ENCODE measurements around the gene FUCA2. TPM values are rescaled to one million over a fixed set of nuclear protein-coding genes. Genes with fewer than 3 reads are reported as not detected.
A peak's percentile ranks its signal among the peaks of the same experiment; 100 is the strongest.

Gene FUCA2, protein sequence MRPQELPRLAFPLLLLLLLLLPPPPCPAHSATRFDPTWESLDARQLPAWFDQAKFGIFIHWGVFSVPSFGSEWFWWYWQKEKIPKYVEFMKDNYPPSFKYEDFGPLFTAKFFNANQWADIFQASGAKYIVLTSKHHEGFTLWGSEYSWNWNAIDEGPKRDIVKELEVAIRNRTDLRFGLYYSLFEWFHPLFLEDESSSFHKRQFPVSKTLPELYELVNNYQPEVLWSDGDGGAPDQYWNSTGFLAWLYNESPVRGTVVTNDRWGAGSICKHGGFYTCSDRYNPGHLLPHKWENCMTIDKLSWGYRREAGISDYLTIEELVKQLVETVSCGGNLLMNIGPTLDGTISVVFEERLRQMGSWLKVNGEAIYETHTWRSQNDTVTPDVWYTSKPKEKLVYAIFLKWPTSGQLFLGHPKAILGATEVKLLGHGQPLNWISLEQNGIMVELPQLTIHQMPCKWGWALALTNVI
- 42.3 TPM for polyA plus RNA-seq (2013, experiment 1 of 4)
- polyA plus RNA-seq (2013, experiment 2 of 4) = 36.4 TPM
- 31.4 TPM for polyA plus RNA-seq (2013, experiment 3 of 4)
- polyA plus RNA-seq (2013, experiment 4 of 4) = 33.2 TPM

DNA sequence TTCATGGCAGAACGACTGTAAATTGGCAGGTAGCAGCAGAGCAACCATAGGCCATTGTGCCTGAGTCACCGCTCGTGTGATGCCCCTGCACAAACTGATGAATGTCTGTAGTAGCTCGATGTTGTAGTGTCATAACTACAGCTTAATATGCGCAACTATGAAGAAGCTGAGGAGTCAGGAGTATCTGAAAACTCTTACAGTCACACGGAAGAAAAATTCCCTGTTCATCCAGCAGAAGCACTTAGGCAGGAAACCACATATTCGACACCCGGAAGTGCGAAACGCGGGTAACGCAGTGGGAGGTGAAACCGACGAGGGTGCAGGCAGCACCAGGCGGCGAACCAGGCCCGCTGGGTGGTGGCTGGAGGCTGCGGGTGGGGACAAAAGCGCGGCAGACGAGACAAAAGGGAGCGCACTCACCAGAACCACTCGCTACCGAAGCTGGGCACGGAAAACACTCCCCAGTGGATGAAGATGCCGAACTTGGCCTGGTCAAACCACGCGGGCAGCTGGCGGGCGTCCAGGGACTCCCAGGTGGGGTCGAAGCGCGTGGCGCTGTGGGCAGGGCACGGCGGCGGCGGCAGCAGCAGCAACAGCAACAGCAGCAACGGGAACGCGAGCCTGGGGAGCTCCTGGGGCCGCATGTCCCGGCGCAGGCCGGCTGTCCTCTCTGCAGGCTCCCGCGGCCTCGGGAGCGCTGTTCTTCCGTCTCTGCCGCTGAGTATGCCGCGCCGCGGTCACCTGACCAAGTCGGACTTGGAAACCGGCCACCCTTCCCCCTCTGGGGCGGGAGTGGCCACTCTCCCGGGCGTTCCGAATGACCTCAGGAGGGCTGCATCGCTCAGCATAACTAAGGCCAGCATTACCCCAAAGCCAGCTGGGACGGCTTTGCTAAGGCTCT lies at the start of gene FUCA2:
Gene FUCA2 (minus strand): TSS at position 730 of the 901 bp plus-strand sequence. CDS start 86 bp downstream, at position 644.
- no peaks in the 10 kb centered on the region for H3K9me3 ChIP-seq (ENCODE audit: control insufficient read depth, low read length)
- peak within 1 kb of the TSS; percentile 31 for H3K27ac ChIP-seq (ENCODE audit: insufficient read depth, low read depth, low read length, poor library complexity, severe bottlenecking)
- WGBS, 2 experiments = 6% methylated on average over 63 of the region's 63 CpGs
- H3K4me3 ChIP-seq (ENCODE audit: insufficient read depth, low read depth, low read length) = peak within 1 kb of the TSS; percentile 59
- no peaks in the 10 kb centered on the region for H3K27me3 ChIP-seq (ENCODE audit: control insufficient read depth, insufficient read depth, low read length, poor library complexity, severe bottlenecking)
- no peaks in the 10 kb centered on the region for H3K36me3 ChIP-seq (ENCODE audit: control insufficient read depth, insufficient read depth, low read length)
- no peaks in the 10 kb centered on the region for H3K4me1 ChIP-seq (ENCODE audit: control insufficient read depth, insufficient read depth, low read length)

DNA sequence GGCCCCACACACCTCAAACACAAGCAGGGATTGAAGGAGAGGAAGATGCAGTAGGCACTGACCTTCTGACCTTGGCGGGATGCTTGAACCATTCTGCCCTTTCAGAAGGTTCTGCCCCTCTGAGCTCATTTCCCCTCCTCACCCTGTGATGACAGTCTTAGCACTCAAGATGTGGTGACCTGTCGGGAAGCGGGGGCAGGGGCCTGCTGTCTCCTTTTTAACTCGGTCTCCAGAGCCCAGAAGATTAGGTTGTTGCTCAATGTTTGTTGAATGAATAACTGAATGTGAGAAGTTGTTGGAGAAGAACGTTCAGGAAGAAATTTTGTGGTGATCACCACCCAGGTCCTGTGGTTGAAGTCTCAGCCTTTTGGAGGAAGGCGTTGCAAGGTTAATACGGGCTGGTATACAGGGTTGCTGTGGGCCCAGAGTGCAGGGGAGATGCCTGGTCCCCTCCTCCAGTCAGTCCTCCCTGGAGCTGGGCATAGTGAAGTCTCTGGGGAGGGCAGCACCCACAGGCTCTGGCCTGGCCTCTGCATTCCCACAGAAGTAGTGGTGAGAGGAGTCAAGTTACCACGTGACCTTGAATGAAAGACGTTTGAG lies 49.7 kb upstream of the FUCA2 start:
- H3K36me3 ChIP-seq (ENCODE audit: control insufficient read depth, insufficient read depth, low read length) = no peaks in the 10 kb centered on the region
- H3K27ac ChIP-seq (ENCODE audit: insufficient read depth, low read depth, low read length, poor library complexity, severe bottlenecking) = no peak overlapping the region
- WGBS, 2 experiments = 91 to 92% methylated on average over 9 of the region's 9 CpGs
- H3K4me1 ChIP-seq (ENCODE audit: control insufficient read depth, insufficient read depth, low read length) = no peaks in the 10 kb centered on the region
- H3K27me3 ChIP-seq (ENCODE audit: control insufficient read depth, insufficient read depth, low read length, poor library complexity, severe bottlenecking) = no peaks in the 10 kb centered on the region
- H3K9me3 ChIP-seq (ENCODE audit: control insufficient read depth, low read length) = no peaks in the 10 kb centered on the region
- H3K4me3 ChIP-seq (ENCODE audit: insufficient read depth, low read depth, low read length) = no peak overlapping the region

DNA sequence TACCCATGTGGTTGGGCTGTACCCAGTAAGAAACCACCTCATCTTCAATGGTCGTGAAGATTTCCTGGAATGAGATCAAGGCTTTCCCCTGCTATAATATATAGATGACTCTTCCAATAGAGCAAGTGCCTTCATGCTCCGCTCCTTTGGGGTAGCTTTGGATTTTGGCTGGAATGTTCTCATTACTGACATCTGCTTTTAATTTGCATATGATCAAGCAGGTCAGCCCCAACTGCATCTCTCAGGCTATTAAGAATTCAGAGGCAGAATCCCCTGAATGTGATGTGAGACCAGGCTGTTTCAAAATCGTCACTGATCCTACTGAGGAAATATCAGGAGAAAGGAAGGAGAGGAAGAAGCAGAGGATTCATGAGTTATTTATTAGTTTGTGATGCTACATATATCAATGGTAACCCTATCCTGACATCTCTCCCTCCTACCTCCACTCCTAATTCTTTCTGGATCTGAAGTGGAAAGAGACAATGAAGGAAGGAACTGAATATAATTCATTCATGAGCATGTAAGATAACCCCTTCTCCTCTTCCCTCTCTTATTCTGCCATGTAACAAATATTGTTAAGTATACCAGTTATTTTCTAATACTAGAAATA lies 47.6 kb upstream of the FUCA2 start:
- H3K9me3 ChIP-seq (ENCODE audit: control insufficient read depth, low read length) = no peaks in the 10 kb centered on the region
- 88 to 92% methylated on average over 2 to 3 of the region's 3 CpGs for WGBS, 2 experiments
- H3K36me3 ChIP-seq (ENCODE audit: control insufficient read depth, insufficient read depth, low read length) = no peaks in the 10 kb centered on the region
- H3K27ac ChIP-seq (ENCODE audit: insufficient read depth, low read depth, low read length, poor library complexity, severe bottlenecking) = no peak overlapping the region
- H3K27me3 ChIP-seq (ENCODE audit: control insufficient read depth, insufficient read depth, low read length, poor library complexity, severe bottlenecking) = no peaks in the 10 kb centered on the region
- no peaks in the 10 kb centered on the region for H3K4me1 ChIP-seq (ENCODE audit: control insufficient read depth, insufficient read depth, low read length)
- H3K4me3 ChIP-seq (ENCODE audit: insufficient read depth, low read depth, low read length) = no peak overlapping the region

DNA sequence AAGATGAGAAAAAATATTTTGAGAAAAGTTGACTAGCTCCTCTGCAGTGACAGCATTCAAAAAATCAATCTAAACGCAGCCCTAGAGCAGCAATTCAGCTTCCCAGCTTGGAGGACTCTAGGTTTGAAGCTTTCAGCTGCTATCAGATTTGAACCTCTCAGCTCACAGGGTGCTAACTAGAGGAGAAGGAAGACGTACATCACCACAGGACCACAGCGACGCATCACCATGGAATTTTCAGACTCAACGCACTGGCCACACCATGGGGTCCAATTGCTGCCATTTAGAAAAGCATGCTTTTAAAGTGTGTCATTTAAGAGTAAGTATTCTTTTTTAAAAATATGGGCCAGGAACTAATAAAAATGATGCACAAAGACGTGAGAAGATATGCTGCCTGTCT lies 45.0 kb upstream of the FUCA2 start:
- WGBS, 2 experiments = 88 to 90% methylated on average over 6 of the region's 6 CpGs
- Histone ChIP-seq H3K4me1 (ENCODE audit: control insufficient read depth, insufficient read depth, low read length) (no peaks in the 10 kb centered on the region), H3K36me3 (ENCODE audit: control insufficient read depth, insufficient read depth, low read length) (no peaks in the 10 kb centered on the region), H3K27ac (ENCODE audit: insufficient read depth, low read depth, low read length, poor library complexity, severe bottlenecking) (no peak overlapping the region), H3K4me3 (ENCODE audit: insufficient read depth, low read depth, low read length) (no peak overlapping the region), H3K9me3 (ENCODE audit: control insufficient read depth, low read length) (no peaks in the 10 kb centered on the region), H3K27me3 (ENCODE audit: control insufficient read depth, insufficient read depth, low read length, poor library complexity, severe bottlenecking) (no peaks in the 10 kb centered on the region)

DNA sequence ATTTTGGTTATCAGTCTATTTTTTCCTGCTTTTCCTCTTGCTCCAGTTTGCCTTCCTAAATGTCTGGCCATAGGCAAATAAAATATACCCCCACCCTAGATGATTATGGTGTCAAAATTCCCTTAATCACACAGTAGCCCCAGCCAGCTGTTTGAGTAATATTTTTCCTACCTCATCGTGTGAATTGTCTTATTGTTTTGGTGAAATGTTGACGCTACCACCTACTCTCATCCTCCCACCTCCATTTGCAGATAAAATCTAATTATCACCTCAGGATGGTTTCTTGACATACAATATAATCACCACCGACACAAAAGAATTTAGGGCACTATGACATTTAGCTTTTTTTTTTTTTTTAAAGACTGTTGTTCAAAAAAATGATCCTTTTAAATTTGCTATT lies 44.1 kb upstream of the FUCA2 start:
- Histone ChIP-seq H3K36me3 (ENCODE audit: control insufficient read depth, insufficient read depth, low read length) (no peaks in the 10 kb centered on the region), H3K4me3 (ENCODE audit: insufficient read depth, low read depth, low read length) (no peak overlapping the region), H3K4me1 (ENCODE audit: control insufficient read depth, insufficient read depth, low read length) (no peaks in the 10 kb centered on the region), H3K27ac (ENCODE audit: insufficient read depth, low read depth, low read length, poor library complexity, severe bottlenecking) (no peak overlapping the region), H3K27me3 (ENCODE audit: control insufficient read depth, insufficient read depth, low read length, poor library complexity, severe bottlenecking) (no peaks in the 10 kb centered on the region), H3K9me3 (ENCODE audit: control insufficient read depth, low read length) (no peaks in the 10 kb centered on the region)
- 93% methylated on average over 2 of the region's 3 CpGs; no CpG with 5 or more reads in 1 of the 2 experiments for WGBS, 2 experiments

DNA sequence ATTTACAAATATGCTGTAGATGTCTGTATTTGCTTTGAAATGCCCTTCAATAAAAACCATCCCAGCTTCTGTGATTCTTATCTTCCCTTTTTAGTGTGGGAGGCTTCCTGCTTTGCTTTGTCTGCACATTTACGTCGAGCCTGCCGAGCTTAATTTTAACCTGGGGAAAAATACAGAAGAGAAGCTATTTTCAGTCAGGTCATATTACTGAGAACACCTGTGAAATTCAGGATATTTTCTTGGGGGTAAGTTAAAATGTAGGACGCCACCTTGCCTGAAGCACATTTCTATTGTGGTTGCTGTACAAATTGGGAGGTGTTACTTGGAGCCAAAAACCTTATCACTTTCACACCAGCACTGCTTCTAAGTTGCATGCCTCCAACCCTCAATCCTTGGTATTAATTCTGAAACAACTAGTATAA lies 43.6 kb upstream of the FUCA2 start:
- H3K27ac ChIP-seq (ENCODE audit: insufficient read depth, low read depth, low read length, poor library complexity, severe bottlenecking) = no peak overlapping the region

DNA sequence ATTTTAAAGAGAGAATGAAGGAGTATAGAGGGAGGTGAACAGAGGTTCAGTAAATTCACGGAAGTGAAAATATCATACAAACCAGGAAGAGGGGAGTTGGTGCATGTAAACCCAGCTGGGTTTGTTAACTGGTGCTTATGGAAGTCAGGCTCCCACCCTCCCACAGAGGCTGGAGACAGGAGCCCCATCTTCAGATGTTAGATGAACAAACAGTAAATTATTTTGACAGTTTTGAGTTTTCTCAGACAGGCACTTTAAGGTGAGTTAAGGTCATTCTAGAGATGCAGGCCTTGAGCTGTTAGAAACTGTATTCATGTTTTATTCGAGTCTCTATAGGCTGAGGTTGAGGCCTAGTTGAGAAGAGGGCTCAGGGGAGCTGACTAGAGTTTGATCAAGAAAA lies 41.8 kb upstream of the FUCA2 start:
- WGBS, 2 experiments = 94% methylated on average over 2 of the region's 2 CpGs
- H3K27ac ChIP-seq (ENCODE audit: insufficient read depth, low read depth, low read length, poor library complexity, severe bottlenecking) = no peak overlapping the region

More for the DNA sequence above, 43.6 kb upstream of the FUCA2 start:
- WGBS, 2 experiments = 82 to 90% methylated on average over 4 of the region's 4 CpGs
- Histone ChIP-seq H3K27me3 (ENCODE audit: control insufficient read depth, insufficient read depth, low read length, poor library complexity, severe bottlenecking) (no peaks in the 10 kb centered on the region), H3K4me1 (ENCODE audit: control insufficient read depth, insufficient read depth, low read length) (no peaks in the 10 kb centered on the region), H3K4me3 (ENCODE audit: insufficient read depth, low read depth, low read length) (no peak overlapping the region), H3K9me3 (ENCODE audit: control insufficient read depth, low read length) (no peaks in the 10 kb centered on the region), H3K36me3 (ENCODE audit: control insufficient read depth, insufficient read depth, low read length) (no peaks in the 10 kb centered on the region)

DNA sequence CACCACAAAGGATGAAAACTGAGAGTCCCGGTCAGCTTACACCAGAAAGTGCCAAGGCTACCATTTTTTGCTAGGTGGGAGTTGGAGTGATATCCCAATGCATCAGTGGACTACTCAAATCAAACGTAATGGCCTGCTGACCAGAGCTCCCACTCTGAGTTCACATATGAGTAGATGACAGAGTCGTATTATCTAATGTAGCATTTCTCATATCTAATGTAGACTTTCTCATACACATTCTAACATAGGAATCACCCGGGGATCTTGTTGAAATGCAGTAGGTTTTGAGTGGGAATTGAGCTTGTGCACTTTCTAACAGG lies 38.4 kb upstream of the FUCA2 start:
- Histone ChIP-seq H3K27ac (ENCODE audit: insufficient read depth, low read depth, low read length, poor library complexity, severe bottlenecking) (no peak overlapping the region), H3K4me1 (ENCODE audit: control insufficient read depth, insufficient read depth, low read length) (no peaks in the 10 kb centered on the region), H3K9me3 (ENCODE audit: control insufficient read depth, low read length) (no peaks in the 10 kb centered on the region), H3K27me3 (ENCODE audit: control insufficient read depth, insufficient read depth, low read length, poor library complexity, severe bottlenecking) (no peaks in the 10 kb centered on the region), H3K36me3 (ENCODE audit: control insufficient read depth, insufficient read depth, low read length) (no peaks in the 10 kb centered on the region), H3K4me3 (ENCODE audit: insufficient read depth, low read depth, low read length) (no peak overlapping the region)
- WGBS, 2 experiments = 89 to 93% methylated on average over 4 of the region's 4 CpGs

More for the DNA sequence above, 41.8 kb upstream of the FUCA2 start:
- no peaks in the 10 kb centered on the region for H3K4me1 ChIP-seq (ENCODE audit: control insufficient read depth, insufficient read depth, low read length)
- H3K36me3 ChIP-seq (ENCODE audit: control insufficient read depth, insufficient read depth, low read length) = no peaks in the 10 kb centered on the region
- no peaks in the 10 kb centered on the region for H3K9me3 ChIP-seq (ENCODE audit: control insufficient read depth, low read length)
- H3K4me3 ChIP-seq (ENCODE audit: insufficient read depth, low read depth, low read length) = no peak overlapping the region
- no peaks in the 10 kb centered on the region for H3K27me3 ChIP-seq (ENCODE audit: control insufficient read depth, insufficient read depth, low read length, poor library complexity, severe bottlenecking)

DNA sequence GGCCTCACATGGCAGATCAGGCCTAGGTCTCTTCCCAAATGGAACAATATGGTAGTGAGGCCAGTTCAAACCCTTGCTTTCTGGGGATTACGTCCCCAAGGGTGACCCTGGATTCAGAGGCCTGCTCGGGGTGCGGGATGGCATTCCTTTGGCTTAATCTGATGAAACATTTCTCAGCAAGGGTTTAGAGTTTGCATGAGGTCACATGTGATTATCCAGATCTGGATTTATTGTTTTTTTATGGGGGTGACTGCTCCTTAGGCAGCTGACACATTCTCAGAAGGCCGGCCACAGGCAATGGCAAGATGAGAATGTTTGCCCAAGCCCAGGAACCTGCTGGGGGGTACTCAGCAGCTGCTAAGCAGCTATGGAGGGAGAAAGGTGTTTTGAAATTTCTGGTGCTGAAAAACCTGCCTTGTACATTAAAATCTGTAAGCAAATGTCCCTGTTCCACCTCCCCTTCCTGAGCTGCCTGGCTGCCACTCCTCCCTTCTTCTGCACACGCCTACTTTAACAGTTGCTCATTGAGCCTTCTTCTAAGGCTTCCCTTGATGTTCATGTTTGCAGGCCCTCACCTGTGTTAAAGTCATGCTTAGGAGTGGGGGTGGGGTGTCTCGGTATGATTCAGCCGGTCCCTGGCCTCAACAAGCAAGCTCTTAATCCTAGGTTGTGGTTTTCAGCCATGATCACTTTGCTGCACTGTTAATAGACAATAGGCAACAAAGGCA lies 37.9 kb upstream of the FUCA2 start:
- no peaks in the 10 kb centered on the region for H3K9me3 ChIP-seq (ENCODE audit: control insufficient read depth, low read length)
- no peak overlapping the region for H3K4me3 ChIP-seq (ENCODE audit: insufficient read depth, low read depth, low read length)
- no peaks in the 10 kb centered on the region for H3K4me1 ChIP-seq (ENCODE audit: control insufficient read depth, insufficient read depth, low read length)
- WGBS, 2 experiments = 93 to 94% methylated on average over 7 of the region's 7 CpGs
- H3K27ac ChIP-seq (ENCODE audit: insufficient read depth, low read depth, low read length, poor library complexity, severe bottlenecking) = no peak overlapping the region
- no peaks in the 10 kb centered on the region for H3K36me3 ChIP-seq (ENCODE audit: control insufficient read depth, insufficient read depth, low read length)
- H3K27me3 ChIP-seq (ENCODE audit: control insufficient read depth, insufficient read depth, low read length, poor library complexity, severe bottlenecking) = no peaks in the 10 kb centered on the region

Data from ectodermal cell (in vitro differentiated cells).